Cardiac muscle cell (in vitro differentiated cells and primary cell): ENCODE data around the gene TLX1. TPM values are rescaled to one million over a fixed set of nuclear protein-coding genes. Genes with fewer than 3 reads are reported as not detected.

Experiments
- DNase-seq, 2 donors: peaks; one replicate each; pipeline versions ENCODE4 v3.0.0 to v3.0.0-alpha.2; 2010 to 2017; ENCODE audit warnings: low read depth in 1 of 2, low spot score in 1 of 2
- H3K27ac ChIP-seq: fragments of 200-600 bp; sonication (generic); 2 replicates; pipeline ENCODE4 v1.5.1; 2016
- H3K27me3 ChIP-seq: fragments of 200-600 bp; sonication (generic); 2 replicates; pipeline ENCODE4 v1.6.0; 2016; ENCODE audit warnings: control low read depth
- H3K36me3 ChIP-seq: fragments of 200-600 bp; sonication (generic); 2 replicates; pipeline ENCODE4 v1.5.1; 2016; ENCODE audit warnings: control low read depth
- H3K4me1 ChIP-seq: fragments of 200-600 bp; sonication (generic); 2 replicates; pipeline ENCODE4 v1.8.1; 2017; ENCODE audit warnings: low read depth, mild to moderate bottlenecking, mixed run types
- H3K4me3 ChIP-seq: fragments of 200-600 bp; sonication (generic); 2 replicates; pipeline ENCODE4 v1.5.1; 2016; ENCODE audit warnings: mild to moderate bottlenecking
- H3K9me3 ChIP-seq: fragments of 200-600 bp; sonication (generic); 2 replicates; pipeline ENCODE4 v1.5.1; 2017; ENCODE audit warnings: low read depth, mild to moderate bottlenecking, control low read depth
- CTCF ChIP-seq: IDR thresholded peaks from 2 replicates; pipeline ENCODE4 v1.5.1; 2012; ENCODE audit warnings: low read depth, mild to moderate bottlenecking, low read length
- polyA plus RNA-seq: library from polyadenylated mRNA; unstranded; fragments of >200 nt; fragmentation: Nextera tagmentation; extraction: Ambion mirVana; gene quantifications from 2 replicates; pipeline ENCODE4 v1.2.1, GENCODE V29; 2016
- total RNA-seq: library from RNA; depleted of rRNA; stranded (reverse); fragments of >200 nt; gene quantifications from 2 replicates; pipeline ENCODE4 v1.2.3, GENCODE V29; 2016

Gene TLX1
- total and polyA plus RNA-seq, 2 experiments from 2014 or later, result 1.9 to 2.2 TPM

GRCh38 chr10:101120520-101120883 is 10.6 kb upstream of the TLX1 start:
- H3K27ac ChIP-seq, result no peak overlapping the region
- H3K36me3 ChIP-seq, result no peaks in the 10 kb centered on the region
- no peaks in the 10 kb centered on the region for H3K4me1 ChIP-seq
- H3K9me3 ChIP-seq, result no peaks in the 10 kb centered on the region
- no peak overlapping the region for H3K4me3 ChIP-seq
- peaks cover 98% of the 10 kb centered on the region for H3K27me3 ChIP-seq
- DNase-seq, result no peak
- no peak for TF ChIP-seq CTCF

GRCh38 chr10:101120884-101121653 is 10.0 kb upstream of the TLX1 start:
- Histone ChIP-seq H3K4me1 (no peaks in the 10 kb centered on the region), H3K27me3 (peaks cover 100% of the 10 kb centered on the region), H3K27ac (no peak overlapping the region), H3K36me3 (no peaks in the 10 kb centered on the region), H3K9me3 (no peaks in the 10 kb centered on the region), H3K4me3 (peak overlapping the region; percentile 2)
- no peak for DNase-seq
- TF ChIP-seq CTCF, result no peak

DNA sequence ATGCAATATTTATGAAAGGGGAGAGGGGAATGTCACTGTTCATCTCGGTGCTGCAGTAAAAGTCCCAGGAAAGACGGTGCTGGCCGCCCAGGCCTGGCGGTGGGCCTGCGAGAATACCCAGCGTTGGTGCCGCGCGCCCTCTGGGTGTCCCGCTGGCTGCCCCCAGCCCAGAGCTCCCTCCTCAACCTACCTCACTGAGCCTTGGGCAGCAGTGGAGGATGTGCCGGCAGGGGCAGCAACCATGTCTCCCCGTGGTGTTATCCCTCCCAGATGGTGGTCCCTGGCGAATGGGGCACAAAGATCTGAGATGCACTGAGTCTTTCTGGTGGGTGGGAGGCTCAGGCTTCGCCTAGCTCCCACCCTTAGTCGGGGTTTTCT is 9.5 kb upstream of the TLX1 start:
- TF ChIP-seq CTCF, result no peak
- Histone ChIP-seq H3K36me3 (no peaks in the 10 kb centered on the region), H3K4me3 (no peak overlapping the region), H3K9me3 (no peaks in the 10 kb centered on the region), H3K27ac (no peak overlapping the region), H3K4me1 (no peaks in the 10 kb centered on the region), H3K27me3 (peaks cover 100% of the 10 kb centered on the region)
- no peak for DNase-seq

- Histone ChIP-seq H3K4me1 (no peaks in the 10 kb centered on the region), H3K27ac (no peak overlapping the region), H3K27me3 (peaks cover 100% of the 10 kb centered on the region), H3K4me3 (no peak overlapping the region), H3K36me3 (no peaks in the 10 kb centered on the region), H3K9me3 (no peaks in the 10 kb centered on the region)
- TF ChIP-seq CTCF, result no peak
- DNase-seq, result no peak
Observed at GRCh38 chr10:101122270-101123084, 8.6 kb upstream of the TLX1 start.

GRCh38 chr10:101123085-101123814 is 7.8 kb upstream of the TLX1 start:
- Histone ChIP-seq H3K4me1 (no peaks in the 10 kb centered on the region), H3K4me3 (peak overlapping the region; percentile 4), H3K36me3 (no peaks in the 10 kb centered on the region), H3K27ac (no peak overlapping the region), H3K9me3 (no peaks in the 10 kb centered on the region), H3K27me3 (peaks cover 100% of the 10 kb centered on the region)
- TF ChIP-seq CTCF, result no peak
- DNase-seq, result no peak
